ENCODE data around the gene CYP4F12.

CYP4F12 gene

GRCh38 chr19:15702534-15702930, 29.6 kb downstream of the CYP4F12 start:
- DNase-seq (ENCODE audit: low spot score) = peak; percentile 25

- DNase-seq (ENCODE audit: low spot score) = no peak
Observed at GRCh38 chr19:15714638-15715037, 41.8 kb downstream of the CYP4F12 start.

DNA sequence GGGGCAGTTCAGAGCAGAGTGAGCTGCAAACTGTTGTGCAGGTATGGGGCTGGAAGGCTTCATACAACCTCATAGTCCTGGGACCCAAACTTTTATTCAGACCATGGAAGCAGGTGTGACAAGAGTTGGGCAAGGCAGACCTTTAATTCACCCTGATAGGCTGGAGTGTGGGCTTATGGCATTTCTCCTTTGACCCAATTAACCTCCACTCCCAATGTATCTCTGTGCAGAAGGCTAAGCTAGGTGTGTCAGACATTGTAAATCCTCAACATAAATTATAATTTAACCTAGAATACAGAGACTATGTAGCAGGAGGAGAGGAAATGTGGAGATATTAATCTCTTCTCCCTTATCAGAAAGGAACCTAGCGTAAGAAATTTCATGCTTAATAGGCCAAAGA, 42.8 kb downstream of the CYP4F12 start:
- no peak for DNase-seq (ENCODE audit: low spot score)

DNA sequence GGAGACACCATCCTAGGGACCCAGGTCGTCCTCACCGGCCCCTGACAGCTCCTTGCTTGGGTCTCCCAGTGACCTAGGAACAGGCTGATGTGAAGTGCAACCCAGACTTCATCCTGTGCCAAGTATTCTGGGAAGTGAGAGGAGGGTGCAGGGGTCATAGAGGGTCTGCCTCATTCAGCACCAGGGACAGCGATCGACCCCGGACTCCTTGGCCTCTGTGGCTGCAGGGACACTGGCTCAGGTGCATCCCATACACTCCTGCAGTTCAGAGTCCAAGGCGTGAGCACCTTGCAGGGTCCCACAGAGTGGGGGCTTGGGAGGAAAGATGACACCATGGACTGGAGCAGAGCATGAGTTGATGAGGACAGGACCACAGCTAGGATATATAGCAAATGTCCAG, 44.9 kb downstream of the CYP4F12 start:
- no peak for DNase-seq (ENCODE audit: low spot score)

GRCh38 chr19:15721268-15721667, 48.4 kb downstream of the CYP4F12 start:
- no peak for DNase-seq (ENCODE audit: low spot score)

- no peak for DNase-seq (ENCODE audit: low spot score)
Observed at GRCh38 chr19:15722956-15723355, 50.1 kb downstream of the CYP4F12 start.

- no peak for DNase-seq (ENCODE audit: low spot score)
Observed at GRCh38 chr19:15727724-15728123, 54.8 kb downstream of the CYP4F12 start, which contains the start of gene OR10H2. Gene OR10H2, plus strand, starts transcription at chr19:15728024. Its CDS starts 20 bp downstream, at chr19:15728044.

DNA sequence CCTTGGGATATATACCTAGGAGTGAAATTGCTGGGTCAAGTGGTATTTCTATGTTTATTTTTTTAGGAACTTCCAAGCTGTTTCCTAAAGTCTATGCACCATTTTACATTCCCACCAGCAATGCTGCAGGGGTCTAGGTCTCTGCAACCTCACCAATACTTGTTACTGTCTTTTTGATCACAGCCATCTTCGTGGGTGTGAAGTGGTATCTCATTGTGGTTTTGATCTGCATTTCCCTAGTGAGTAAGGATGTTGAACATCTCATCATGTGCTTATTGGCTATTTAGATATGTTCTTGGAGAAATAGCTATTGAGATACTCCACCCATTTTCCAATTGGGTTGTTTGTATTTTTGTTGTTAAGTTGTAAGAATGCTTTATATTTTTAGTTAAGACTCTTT, 57.7 kb downstream of the CYP4F12 start:
- DNase-seq (ENCODE audit: low spot score) = no peak

- no peak for DNase-seq (ENCODE audit: low spot score)
Observed at GRCh38 chr19:15732388-15732787, 59.5 kb downstream of the CYP4F12 start.

DNA sequence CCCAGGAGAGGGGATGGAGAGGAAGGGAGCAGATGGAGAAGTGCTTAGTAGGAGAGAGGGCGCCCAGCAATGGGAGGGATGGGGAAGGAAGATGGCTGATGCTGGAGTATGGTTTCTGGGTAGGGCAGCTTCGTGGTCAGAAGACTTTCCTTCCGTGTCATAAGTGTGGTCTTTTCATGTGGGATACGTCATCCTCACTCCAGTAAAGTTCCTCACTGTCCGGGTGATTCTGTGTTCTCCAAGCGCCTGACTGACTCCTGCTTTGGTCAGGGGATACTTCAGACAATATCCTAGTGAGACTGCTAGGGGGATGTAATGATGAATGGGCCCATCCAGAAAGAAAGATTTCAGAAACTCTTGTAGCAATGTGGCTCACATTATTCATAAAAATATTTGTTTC, 61.0 kb downstream of the CYP4F12 start:
- DNase-seq (ENCODE audit: low spot score) = no peak

DNA sequence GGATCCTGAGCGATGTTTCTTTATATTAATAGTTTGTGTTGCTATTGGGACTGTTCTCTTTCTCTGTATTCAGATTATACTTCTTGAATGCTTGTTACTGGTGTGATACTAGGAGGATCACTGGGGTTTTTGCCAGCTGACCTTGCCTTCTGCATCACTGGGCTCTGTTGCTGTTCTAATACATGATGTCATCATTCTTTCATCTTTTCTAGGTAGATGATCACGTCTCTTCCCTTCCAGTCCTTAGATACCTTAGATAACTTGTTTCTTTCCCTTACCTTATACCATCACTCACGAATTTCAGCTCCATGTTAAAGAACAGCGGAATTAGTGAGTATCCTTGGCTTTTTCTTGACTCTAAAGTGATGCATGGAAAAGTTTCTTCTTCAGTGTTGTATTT, 64.8 kb downstream of the CYP4F12 start, which contains the start of gene OR10H3:
Gene OR10H3, plus strand, starts transcription at position 264 of the 400 bp plus-strand sequence. CDS start 3,408 bp downstream, outside the sequence.
- no peak for DNase-seq (ENCODE audit: low spot score)

- no peak for DNase-seq (ENCODE audit: low spot score)
Observed at GRCh38 chr19:15740785-15741184, 67.9 kb downstream of the CYP4F12 start.

Measured in Ammon's horn (tissue), 1 donor.